ENCODE measurements around the gene GRIN2A. TPM values are rescaled to one million over a fixed set of nuclear protein-coding genes. Genes with fewer than 3 reads are reported as not detected.

Gene GRIN2A
- total and polyA plus RNA-seq, 2 donors (not counting 3 experiments of a cell fraction or from before 2014, with no cell fraction given), result not detected

GRCh38 chr16:10045291-10045775 is 136.9 kb downstream of the GRIN2A start:
- FAIRE-seq, result no peak
- ChIA-PET CTCF (no interaction called here), POLR2A (no interaction called here)
- H4K20me1 ChIP-seq (replicated peaks; ENCODE audit: control insufficient read depth, extremely low read depth, insufficient read depth, low read length), result no peaks in the 10 kb centered on the region
- no peaks in the 10 kb centered on the region for H3K9me1 ChIP-seq (replicated peaks; ENCODE audit: control insufficient read depth, extremely low read depth, insufficient read depth, low read length)
- no peak overlapping the region for H3K27ac ChIP-seq (ENCODE audit: insufficient read depth, low read depth, low read length)
- TF ChIP-seq POLR2AphosphoS5 (IDR thresholded peaks at IDR 0.05; ENCODE audit: insufficient read depth, low read depth, low read length), result no peak
- no peak for TF ChIP-seq EZH2 (IDR thresholded peaks at IDR 0.05; ENCODE audit: borderline replicate concordance, low read depth, low read length, severe bottlenecking)
- no peak for TF ChIP-seq FOS (IDR thresholded peaks at IDR 0.05; ENCODE audit: borderline replicate concordance, insufficient read depth, low read length)
- no peak for TF ChIP-seq MAX (IDR thresholded peaks at IDR 0.05; ENCODE audit: insufficient read depth, insufficient read length)
- no peak for TF ChIP-seq MYC (IDR thresholded peaks at IDR 0.05; ENCODE audit: low read depth, low read length)
- H3K27me3 ChIP-seq (ENCODE audit: control insufficient read depth in 2 of 2, insufficient read depth in 2 of 2, low read length in 2 of 2), result no peaks in the 10 kb centered on the region
- intact Hi-C loops (cut with micrococcal nuclease) (no loop called here), dilution Hi-C loops (cut with MboI; ENCODE audit: extremely low pct_ligation_motif_present, low sequenced_read_pairs) (no loop called here)
- no TSS peak for BruUV-seq (replicated peaks)
- H3K9me3 ChIP-seq (replicated peaks; ENCODE audit: control insufficient read depth, insufficient read depth, low read length), result no peaks in the 10 kb centered on the region
- no peak overlapping the region for H3K4me2 ChIP-seq (ENCODE audit: insufficient read depth, low read length)
- no peak overlapping the region for H3K9ac ChIP-seq (replicated peaks; ENCODE audit: extremely low read depth, insufficient read depth, low read length)
- no peaks in the 10 kb centered on the region for H3K4me1 ChIP-seq (ENCODE audit: control insufficient read depth, extremely low read depth, insufficient read depth, low read length)
- no peak for DNase-seq (ENCODE audit: low read depth, low spot score)
- no peak overlapping the region for H3K4me3 ChIP-seq (replicated peaks in 1 of 3; ENCODE audit: insufficient read depth in 1 of 3, low read depth in 1 of 3, low read length in 3 of 3)
- no peak overlapping the region for H2AFZ ChIP-seq (ENCODE audit: low read depth, low read length)
- no peaks in the 10 kb centered on the region for H3K79me2 ChIP-seq (ENCODE audit: control insufficient read depth, insufficient read depth, low read length)
- no peaks in the 10 kb centered on the region for H3K36me3 ChIP-seq (ENCODE audit: control insufficient read depth in 2 of 2, extremely low read depth in 1 of 2, insufficient read depth in 2 of 2, low read length in 2 of 2)

DNA sequence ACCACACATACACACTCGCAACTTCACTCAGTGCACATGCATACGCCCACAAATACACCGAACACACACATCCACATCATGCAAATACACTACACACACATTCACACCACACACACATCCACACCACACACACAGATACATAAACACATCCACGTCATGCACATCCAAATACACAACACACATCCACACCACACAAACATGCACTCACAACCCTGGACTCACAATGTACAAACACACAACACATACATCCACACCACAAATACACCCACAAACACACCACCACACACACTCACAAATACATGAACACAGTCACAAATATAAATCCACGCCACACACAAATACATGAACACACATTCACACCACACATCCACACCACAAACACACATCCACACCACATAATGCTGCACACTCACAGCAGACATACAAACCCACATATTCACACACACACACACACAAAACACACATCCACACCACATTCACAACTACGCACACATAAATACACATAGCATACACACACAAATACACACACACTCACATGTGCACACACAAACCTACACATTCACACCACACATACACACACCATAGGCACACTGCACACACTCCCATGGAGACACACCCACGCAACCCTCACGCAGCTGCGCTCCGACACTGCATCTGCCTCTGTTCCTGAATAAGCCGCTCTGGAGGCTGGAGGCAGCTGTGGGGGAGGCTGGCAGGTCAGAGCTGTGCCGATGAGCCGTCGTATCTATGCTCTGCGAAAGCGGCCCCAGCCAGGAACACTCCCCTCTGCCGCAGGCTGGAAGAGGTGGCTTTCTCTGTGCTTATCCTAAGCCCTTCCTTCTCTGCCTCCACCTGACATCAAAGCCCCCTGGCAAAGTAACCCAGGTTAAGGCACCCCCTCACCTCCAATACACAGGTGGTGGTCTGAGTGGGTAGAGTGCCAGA is 141.8 kb downstream of the GRIN2A start:
- H3K4me3 ChIP-seq (replicated peaks in 1 of 3; ENCODE audit: insufficient read depth in 1 of 3, low read depth in 1 of 3, low read length in 3 of 3), result no peak overlapping the region
- intact Hi-C loops (cut with micrococcal nuclease) (no loop called here), dilution Hi-C loops (cut with MboI; ENCODE audit: extremely low pct_ligation_motif_present, low sequenced_read_pairs) (no loop called here)
- no peak overlapping the region for H2AFZ ChIP-seq (ENCODE audit: low read depth, low read length)
- no peak for FAIRE-seq
- BruUV-seq (replicated peaks), result no TSS peak
- H3K9me1 ChIP-seq (replicated peaks; ENCODE audit: control insufficient read depth, extremely low read depth, insufficient read depth, low read length), result no peaks in the 10 kb centered on the region
- no peaks in the 10 kb centered on the region for H3K36me3 ChIP-seq (ENCODE audit: control insufficient read depth in 2 of 2, extremely low read depth in 1 of 2, insufficient read depth in 2 of 2, low read length in 2 of 2)
- no peaks in the 10 kb centered on the region for H3K9me3 ChIP-seq (replicated peaks; ENCODE audit: control insufficient read depth, insufficient read depth, low read length)
- CTCF ChIA-PET, result no interaction called here
- TF ChIP-seq EZH2 (IDR thresholded peaks at IDR 0.05; ENCODE audit: borderline replicate concordance, low read depth, low read length, severe bottlenecking) (no peak), MYC (IDR thresholded peaks at IDR 0.05; ENCODE audit: low read depth, low read length) (no peak)
- H4K20me1 ChIP-seq (replicated peaks; ENCODE audit: control insufficient read depth, extremely low read depth, insufficient read depth, low read length), result no peaks in the 10 kb centered on the region
- no peaks in the 10 kb centered on the region for H3K27me3 ChIP-seq (ENCODE audit: control insufficient read depth in 2 of 2, insufficient read depth in 2 of 2, low read length in 2 of 2)
- no peak overlapping the region for H3K4me2 ChIP-seq (ENCODE audit: insufficient read depth, low read length)
- DNase-seq (ENCODE audit: low read depth, low spot score), result no peak
- no peaks in the 10 kb centered on the region for H3K79me2 ChIP-seq (ENCODE audit: control insufficient read depth, insufficient read depth, low read length)
- H3K4me1 ChIP-seq (ENCODE audit: control insufficient read depth, extremely low read depth, insufficient read depth, low read length), result no peaks in the 10 kb centered on the region
- no peak overlapping the region for H3K9ac ChIP-seq (replicated peaks; ENCODE audit: extremely low read depth, insufficient read depth, low read length)
- H3K27ac ChIP-seq (ENCODE audit: insufficient read depth, low read depth, low read length), result no peak overlapping the region
- POLR2A ChIA-PET, result no interaction called here
